GM23338 (cell line): ENCODE data around the gene CIB1. TPM values are rescaled to one million over a fixed set of nuclear protein-coding genes. Genes with fewer than 3 reads are reported as not detected.

Experiments
- ATAC-seq: fragments of 200-7000 bp; cut with Tn5 transposase; 3 replicates; pipeline ENCODE4 v1.9.1; 2020
- DNase-seq: peaks from one replicate; pipeline ENCODE4 v3.0.0-alpha.2; 2015; ENCODE audit warnings: low spot score
- H2AFZ ChIP-seq: fragments of 200-600 bp; sonication (generic); 2 replicates; pipeline ENCODE4 v1.8.0; 2016; ENCODE audit warnings: antibody characterized with exemption, mild to moderate bottlenecking, moderate library complexity
- H3F3A ChIP-seq: fragments of 200-600 bp; sonication (generic); replicated peaks from 2 replicates; pipeline ENCODE4 v1.8.0; 2017; ENCODE audit warnings: antibody characterized with exemption, mixed run types, low read depth
- H3K27ac ChIP-seq: fragments of 200-600 bp; sonication (generic); 2 replicates; pipeline ENCODE4 v1.6.1; 2016; ENCODE audit warnings: low read depth
- H3K27me3 ChIP-seq: fragments of 200-600 bp; sonication (generic); 2 replicates; pipeline ENCODE4 v1.8.0; 2016; ENCODE audit warnings: mild to moderate bottlenecking, mixed run types, moderate library complexity; ENCODE audit not compliant: insufficient read depth
- H3K36me3 ChIP-seq: fragments of 200-600 bp; sonication (generic); 2 replicates; pipeline ENCODE4 v1.8.0; 2016; ENCODE audit warnings: mild to moderate bottlenecking; ENCODE audit not compliant: insufficient read depth
- H3K4me1 ChIP-seq: fragments of 200-600 bp; sonication (generic); 2 replicates; pipeline ENCODE4 v1.8.0; 2016; ENCODE audit warnings: mild to moderate bottlenecking, moderate library complexity; ENCODE audit not compliant: insufficient read depth
- H3K4me2 ChIP-seq: fragments of 200-600 bp; sonication (generic); 2 replicates; pipeline ENCODE4 v1.7.1; 2017; ENCODE audit warnings: mixed run types
- H3K4me3 ChIP-seq: fragments of 200-600 bp; sonication (generic); 2 replicates; pipeline ENCODE4 v1.6.1; 2016; ENCODE audit warnings: mixed run types
- H3K79me2 ChIP-seq: fragments of 200-600 bp; sonication (generic); replicated peaks from 2 replicates; pipeline ENCODE4 v1.8.0; 2017; ENCODE audit warnings: mild to moderate bottlenecking; ENCODE audit not compliant: insufficient read depth
- H3K9me2 ChIP-seq: fragments of 200-600 bp; sonication (generic); 2 replicates; pipeline ENCODE4 v1.8.0; 2017; ENCODE audit not compliant: insufficient read depth
- H4K20me1 ChIP-seq: fragments of 200-600 bp; sonication (generic); replicated peaks from 2 replicates; pipeline ENCODE4 v1.8.0; 2017; ENCODE audit warnings: mild to moderate bottlenecking; ENCODE audit not compliant: insufficient read depth
- H3K27ac Mint-ChIP-seq: 2 replicates; pipeline ENCODE4 v1.8.0; 2020; ENCODE audit warnings: inconsistent platforms, mild to moderate bottlenecking, moderate library complexity, mixed read lengths
- H3K27me3 Mint-ChIP-seq: 3 replicates; pipeline ENCODE4 v1.8.0; 2022; ENCODE audit warnings: low read depth, mild to moderate bottlenecking, moderate library complexity, mixed read lengths, inconsistent platforms; ENCODE audit not compliant: insufficient read depth, poor library complexity
- H3K36me3 Mint-ChIP-seq: 3 replicates; pipeline ENCODE4 v1.8.0; 2021; ENCODE audit warnings: low read depth, mild to moderate bottlenecking, inconsistent platforms, moderate library complexity, mixed read lengths
- H3K4me1 Mint-ChIP-seq: 3 replicates; pipeline ENCODE4 v1.8.0; 2020; ENCODE audit warnings: mild to moderate bottlenecking, inconsistent platforms, mixed read lengths
- H3K4me3 Mint-ChIP-seq: 3 replicates; pipeline ENCODE4 v1.8.0; 2021; ENCODE audit warnings: moderate library complexity, mild to moderate bottlenecking, inconsistent platforms, mixed read lengths
- H3K9me3 Mint-ChIP-seq: 3 replicates; pipeline ENCODE4 v1.8.0; 2020; ENCODE audit warnings: moderate library complexity, mild to moderate bottlenecking, inconsistent platforms, mixed read lengths
- CREB1 ChIP-seq: fragments of 250-450 bp; sonication (Bioruptor Pico); IDR thresholded peaks from 2 replicates; pipeline ENCODE4 v1.5.0; 2020; ENCODE audit warnings: low read depth, mild to moderate bottlenecking, moderate library complexity
- CTCF ChIP-seq, 2 experiments: fragments of 200-600 bp in 1 of 2; sonication (generic) in 1 of 2; conservative IDR thresholded peaks; 2 replicates each; pipeline versions ENCODE4 v1.5.1 to v1.6.1; 2016 to 2017; ENCODE audit warnings: antibody characterized with exemption in 2 of 2, low read depth in 2 of 2, mild to moderate bottlenecking in 2 of 2, moderate library complexity in 1 of 2
- ETS1 ChIP-seq: IDR thresholded peaks from 2 replicates; pipeline ENCODE4 v1.6.1; 2016; ENCODE audit warnings: antibody characterized with exemption
- EZH2 ChIP-seq: fragments of 200-600 bp; sonication (generic); IDR thresholded peaks from one replicate; pipeline ENCODE4 v1.8.0; 2017; ENCODE audit warnings: antibody characterized with exemption, mild to moderate bottlenecking, low read depth; ENCODE audit not compliant: unreplicated experiment
- EZH2phosphoT487 ChIP-seq: fragments of 200-600 bp; sonication (generic); IDR thresholded peaks from one replicate; pipeline ENCODE4 v1.8.1; 2018; ENCODE audit warnings: antibody characterized with exemption; ENCODE audit not compliant: unreplicated experiment
- JUNB ChIP-seq: IDR thresholded peaks from one replicate; pipeline ENCODE4 v1.6.1; 2016; ENCODE audit warnings: antibody characterized with exemption; ENCODE audit not compliant: unreplicated experiment
- NANOG ChIP-seq: IDR thresholded peaks from 2 replicates; pipeline ENCODE4 v1.6.1; 2016; ENCODE audit warnings: antibody characterized with exemption, borderline replicate concordance
- POLR2AphosphoS5 ChIP-seq: IDR thresholded peaks from 2 replicates; pipeline ENCODE4 v1.6.1; 2016; ENCODE audit warnings: antibody characterized with exemption, low read depth
- REST ChIP-seq: IDR thresholded peaks from one replicate; pipeline ENCODE4 v1.6.1; 2018; ENCODE audit warnings: antibody characterized with exemption; ENCODE audit not compliant: unreplicated experiment
- STAT1 ChIP-seq: IDR thresholded peaks from one replicate; pipeline ENCODE4 v1.6.1; 2016; ENCODE audit warnings: antibody characterized with exemption; ENCODE audit not compliant: unreplicated experiment
- ZNF114 ChIP-seq: fragments of 250-450 bp; sonication (Bioruptor Pico); IDR thresholded peaks from 2 replicates; pipeline ENCODE4 v1.5.0; 2020; ENCODE audit warnings: mild to moderate bottlenecking, moderate library complexity
- ZNF331 ChIP-seq: fragments of 250-450 bp; sonication (Bioruptor Pico); IDR thresholded peaks from 2 replicates; pipeline ENCODE4 v1.5.0; 2020; ENCODE audit warnings: low read depth, mild to moderate bottlenecking, moderate library complexity
- ZNF462 ChIP-seq: fragments of 250-450 bp; sonication (Bioruptor Pico); IDR thresholded peaks from 2 replicates; pipeline ENCODE4 v1.5.0; 2020; ENCODE audit warnings: mild to moderate bottlenecking, moderate library complexity
- polyA plus RNA-seq: library from polyadenylated mRNA; unstranded; fragments of >200 nt; fragmentation: Nextera tagmentation; extraction: Ambion mirVana; gene quantifications from 2 replicates; pipeline ENCODE4 v1.2.1, GENCODE V29; 2016
- total RNA-seq: library from RNA; depleted of rRNA; stranded (reverse); fragments of >200 nt; shearing (Covaris generic); gene quantifications from 2 replicates; pipeline ENCODE4 v1.2.3, GENCODE V29; 2014

Gene CIB1
- total and polyA plus RNA-seq, 2 experiments from 2014 or later, result 9.8 to 35.9 TPM

GRCh38 chr15:90210593-90210992 lies 23.1 kb downstream of the CIB1 start:
- Histone ChIP-seq H2AFZ (no peak overlapping the region), H3K36me3 (no peaks in the 10 kb centered on the region), H3K4me1 (no peaks in the 10 kb centered on the region), H4K20me1 (peaks cover 9% of the 10 kb centered on the region), H3K4me2 (no peak overlapping the region), H3K27me3 (no peaks in the 10 kb centered on the region), H3K79me2 (peaks cover 28% of the 10 kb centered on the region), H3F3A (no peaks in the 10 kb centered on the region), H3K4me3 (no peak overlapping the region), H3K27ac (no peak overlapping the region), H3K9me2 (no peaks in the 10 kb centered on the region)
- no peak for DNase-seq
- Mint-ChIP-seq H3K36me3 (peaks cover 11% of the 10 kb centered on the region; the same call in 2 of the 3 replicates), H3K27me3 (peaks cover 13% of the 10 kb centered on the region), H3K9me3 (no peaks in the 10 kb centered on the region), H3K4me1 (peaks cover 13% of the 10 kb centered on the region), H3K4me3 (no peak overlapping the region), H3K27ac (peak overlapping the region; percentile 8; the same call in 1 of the 2 replicates)
- ATAC-seq, result no peak
- TF ChIP-seq CREB1 (no peak), ETS1 (no peak), NANOG (no peak), ZNF114 (CRISPR knock-in tag) (no peak), EZH2phosphoT487 (no peak), POLR2AphosphoS5 (no peak), ZNF331 (CRISPR knock-in tag) (no peak), REST (no peak), EZH2 (no peak), STAT1 (no peak), ZNF462 (CRISPR knock-in tag) (no peak), CTCF (conservative IDR thresholded peaks at IDR 0.05; ENCODE audit: low read depth in 2 of 2) (no peak), JUNB (no peak)
